WTC11 (cell line): Measurements from ENCODE around the gene IQSEC1. TPM values are rescaled to one million over a fixed set of nuclear protein-coding genes. Genes with fewer than 3 reads are reported as not detected.

Experiments
- ATAC-seq: fragments of 200-7000 bp; cut with Tn5 transposase; 2 replicates; pipeline ENCODE4 v1.10.0; 2021; ENCODE audit warnings: mild to moderate bottlenecking, moderate library complexity
- CTCF ChIA-PET: fragments of 300-600 bp; sonication (Branson Sonifier 250); formaldehyde crosslinking; loops from one replicate; lab custom pipeline; 2021; ENCODE audit warnings: antibody characterized with exemption; lab: Charles Lee
- POLR2A ChIA-PET: fragments of 350-600 bp; sonication (Branson Sonifier 250); formaldehyde crosslinking; loops from one replicate; lab custom pipeline; 2021; ENCODE audit warnings: antibody characterized with exemption; lab: Charles Lee
- DNase-seq: peaks from one replicate; pipeline ENCODE4 v3.0.0; 2021; ENCODE audit warnings: low spot score
- H3K27ac Mint-ChIP-seq: 2 replicates; pipeline ENCODE4 v1.8.0; 2021; ENCODE audit warnings: mixed read lengths
- H3K27me3 Mint-ChIP-seq: 2 replicates; pipeline ENCODE4 v1.8.0; 2021; ENCODE audit warnings: low read depth, mild to moderate bottlenecking, moderate library complexity, mixed read lengths
- H3K36me3 Mint-ChIP-seq: 2 replicates; pipeline ENCODE4 v1.8.0; 2021; ENCODE audit warnings: mixed read lengths
- H3K4me1 Mint-ChIP-seq: 2 replicates; pipeline ENCODE4 v1.8.0; 2022; ENCODE audit warnings: mixed read lengths
- H3K4me3 Mint-ChIP-seq: 2 replicates; pipeline ENCODE4 v1.8.0; 2021; ENCODE audit warnings: mild to moderate bottlenecking, moderate library complexity, mixed read lengths
- H3K9me3 Mint-ChIP-seq: 2 replicates; pipeline ENCODE4 v1.8.0; 2021; ENCODE audit warnings: mixed read lengths
- CDX4 ChIP-seq: fragments of 250-450 bp; sonication (Bioruptor Pico); IDR thresholded peaks from 2 replicates; pipeline ENCODE4 v1.9.0; 2021; ENCODE audit warnings: moderate library complexity, mild to moderate bottlenecking, inconsistent platforms, borderline replicate concordance
- ETV6 ChIP-seq: sonication (generic); formaldehyde crosslinking; IDR thresholded peaks from 2 replicates; pipeline ENCODE4 v1.8.1; 2022; ENCODE audit warnings: mild to moderate bottlenecking, missing genetic modification reagents
- FOXJ3 ChIP-seq: sonication (generic); formaldehyde crosslinking; IDR thresholded peaks from 2 replicates; pipeline ENCODE4 v1.9.0; 2021; ENCODE audit warnings: missing genetic modification reagents, mild to moderate bottlenecking, borderline replicate concordance
- FOXP1 ChIP-seq: sonication (generic); formaldehyde crosslinking; IDR thresholded peaks from 2 replicates; pipeline ENCODE4 v1.8.0; 2022; ENCODE audit warnings: missing genetic modification reagents, mild to moderate bottlenecking, moderate library complexity, borderline replicate concordance
- IRF1 ChIP-seq: sonication (generic); formaldehyde crosslinking; IDR thresholded peaks from 2 replicates; pipeline ENCODE4 v1.8.0; 2023; ENCODE audit warnings: missing genetic modification reagents
- MAX ChIP-seq: sonication (generic); formaldehyde crosslinking; IDR thresholded peaks from 2 replicates; pipeline ENCODE4 v1.8.0; 2022; ENCODE audit warnings: mild to moderate bottlenecking, missing genetic modification reagents
- MYBL2 ChIP-seq: sonication (generic); formaldehyde crosslinking; IDR thresholded peaks from 2 replicates; pipeline ENCODE4 v1.8.1; 2023; ENCODE audit warnings: mild to moderate bottlenecking, moderate library complexity, missing genetic modification reagents
- NFATC4 ChIP-seq: fragments of 250-450 bp; sonication (Bioruptor Pico); IDR thresholded peaks from 2 replicates; pipeline ENCODE4 v1.9.0; 2021; ENCODE audit warnings: mild to moderate bottlenecking
- NFE2L1 ChIP-seq: sonication (generic); formaldehyde crosslinking; IDR thresholded peaks from 2 replicates; pipeline ENCODE4 v1.8.1; 2023; ENCODE audit warnings: missing genetic modification reagents
- OVOL2 ChIP-seq: fragments of 250-450 bp; sonication (Bioruptor Pico); IDR thresholded peaks from 2 replicates; pipeline ENCODE4 v1.9.0; 2021; ENCODE audit warnings: mild to moderate bottlenecking, borderline replicate concordance
- PREB ChIP-seq: sonication (generic); formaldehyde crosslinking; IDR thresholded peaks from 2 replicates; pipeline ENCODE4 v1.8.1; 2022; ENCODE audit warnings: mild to moderate bottlenecking, missing genetic modification reagents, moderate library complexity, borderline replicate concordance
- RORB ChIP-seq: fragments of 250-450 bp; sonication (Bioruptor Pico); IDR thresholded peaks from 2 replicates; pipeline ENCODE4 v1.9.0; 2021; ENCODE audit warnings: mild to moderate bottlenecking
- TP53 ChIP-seq: sonication (generic); formaldehyde crosslinking; IDR thresholded peaks from 2 replicates; pipeline ENCODE4 v1.8.1; 2023; ENCODE audit warnings: mild to moderate bottlenecking, missing genetic modification reagents
- ZBTB21 ChIP-seq: sonication (generic); formaldehyde crosslinking; IDR thresholded peaks from 2 replicates; pipeline ENCODE4 v1.8.1; 2023; ENCODE audit warnings: mild to moderate bottlenecking, missing genetic modification reagents, borderline replicate concordance
- ZNF232 ChIP-seq: sonication (generic); formaldehyde crosslinking; IDR thresholded peaks from 2 replicates; pipeline ENCODE4 v1.8.0; 2022; ENCODE audit warnings: mild to moderate bottlenecking, missing genetic modification reagents
- total RNA-seq: library from RNA; stranded (reverse); gene quantifications from 3 replicates; pipeline ENCODE4 v1.2.3, GENCODE V29; 2021
- TF ChIP-seq, protein P1 (sequence below): sonication (generic); formaldehyde crosslinking; IDR thresholded peaks from 2 replicates; pipeline ENCODE4 v1.8.1; 2022; ENCODE audit warnings: low read depth, mild to moderate bottlenecking, moderate library complexity, missing genetic modification reagents, borderline replicate concordance
- TF ChIP-seq, protein P2 (sequence below): sonication (generic); formaldehyde crosslinking; conservative IDR thresholded peaks from 2 replicates; pipeline ENCODE4 v1.8.1; 2023; ENCODE audit warnings: mild to moderate bottlenecking, low read depth, missing genetic modification reagents, moderate library complexity
- TF ChIP-seq, protein P3 (sequence below): fragments of 250-450 bp; sonication (Bioruptor Pico); IDR thresholded peaks from 2 replicates; pipeline ENCODE4 v1.9.0; 2021; ENCODE audit warnings: mild to moderate bottlenecking, borderline replicate concordance
- TF ChIP-seq, protein P4 (sequence below): sonication (generic); formaldehyde crosslinking; IDR thresholded peaks from 2 replicates; pipeline ENCODE4 v1.8.1; 2022; ENCODE audit warnings: mild to moderate bottlenecking, moderate library complexity, missing genetic modification reagents

IQSEC1 gene
- total RNA-seq, 1 experiment from 2014 or later = 35.0 TPM

- Mint-ChIP-seq H3K27me3 (no peaks in the 10 kb centered on the region), H3K4me1 (peaks cover 45% of the 10 kb centered on the region), H3K9me3 (no peaks in the 10 kb centered on the region), H3K4me3 (no peak overlapping the region), H3K27ac (peak overlapping the region; percentile 11; the same call in 1 of the 2 replicates), H3K36me3 (no peaks in the 10 kb centered on the region)
- POLR2A ChIA-PET = no interaction called here
- CTCF ChIA-PET = interaction anchor here (1.9 to 2.0 kb wide), 2 partner anchors 10 to 21 kb away, joined by 5 to 9 read pairs; no protein-coding TSS in a partner anchor
- DNase-seq (no peak), ATAC-seq (no peak)
- TF ChIP-seq ZNF232 (CRISPR knock-in tag) (no peak), ETV6 (no peak), FOXP1 (CRISPR knock-in tag) (no peak), ZBTB21 (CRISPR knock-in tag) (no peak), PREB (no peak), FOXJ3 (CRISPR knock-in tag) (no peak), MAX (CRISPR knock-in tag) (no peak), NFATC4 (CRISPR knock-in tag) (no peak), MYBL2 (CRISPR knock-in tag) (no peak), CDX4 (CRISPR knock-in tag) (no peak), IRF1 (CRISPR knock-in tag) (no peak), NFE2L1 (CRISPR knock-in tag) (no peak), TP53 (CRISPR knock-in tag) (no peak), RORB (CRISPR knock-in tag) (no peak), OVOL2 (CRISPR knock-in tag) (no peak)
- TF ChIP-seq, protein P1, sequence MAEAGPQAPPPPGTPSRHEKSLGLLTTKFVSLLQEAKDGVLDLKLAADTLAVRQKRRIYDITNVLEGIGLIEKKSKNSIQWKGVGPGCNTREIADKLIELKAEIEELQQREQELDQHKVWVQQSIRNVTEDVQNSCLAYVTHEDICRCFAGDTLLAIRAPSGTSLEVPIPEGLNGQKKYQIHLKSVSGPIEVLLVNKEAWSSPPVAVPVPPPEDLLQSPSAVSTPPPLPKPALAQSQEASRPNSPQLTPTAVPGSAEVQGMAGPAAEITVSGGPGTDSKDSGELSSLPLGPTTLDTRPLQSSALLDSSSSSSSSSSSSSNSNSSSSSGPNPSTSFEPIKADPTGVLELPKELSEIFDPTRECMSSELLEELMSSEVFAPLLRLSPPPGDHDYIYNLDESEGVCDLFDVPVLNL (CRISPR knock-in tag) = no peak
- TF ChIP-seq, protein P2, sequence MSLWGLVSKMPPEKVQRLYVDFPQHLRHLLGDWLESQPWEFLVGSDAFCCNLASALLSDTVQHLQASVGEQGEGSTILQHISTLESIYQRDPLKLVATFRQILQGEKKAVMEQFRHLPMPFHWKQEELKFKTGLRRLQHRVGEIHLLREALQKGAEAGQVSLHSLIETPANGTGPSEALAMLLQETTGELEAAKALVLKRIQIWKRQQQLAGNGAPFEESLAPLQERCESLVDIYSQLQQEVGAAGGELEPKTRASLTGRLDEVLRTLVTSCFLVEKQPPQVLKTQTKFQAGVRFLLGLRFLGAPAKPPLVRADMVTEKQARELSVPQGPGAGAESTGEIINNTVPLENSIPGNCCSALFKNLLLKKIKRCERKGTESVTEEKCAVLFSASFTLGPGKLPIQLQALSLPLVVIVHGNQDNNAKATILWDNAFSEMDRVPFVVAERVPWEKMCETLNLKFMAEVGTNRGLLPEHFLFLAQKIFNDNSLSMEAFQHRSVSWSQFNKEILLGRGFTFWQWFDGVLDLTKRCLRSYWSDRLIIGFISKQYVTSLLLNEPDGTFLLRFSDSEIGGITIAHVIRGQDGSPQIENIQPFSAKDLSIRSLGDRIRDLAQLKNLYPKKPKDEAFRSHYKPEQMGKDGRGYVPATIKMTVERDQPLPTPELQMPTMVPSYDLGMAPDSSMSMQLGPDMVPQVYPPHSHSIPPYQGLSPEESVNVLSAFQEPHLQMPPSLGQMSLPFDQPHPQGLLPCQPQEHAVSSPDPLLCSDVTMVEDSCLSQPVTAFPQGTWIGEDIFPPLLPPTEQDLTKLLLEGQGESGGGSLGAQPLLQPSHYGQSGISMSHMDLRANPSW = no peak
- TF ChIP-seq, protein P3, sequence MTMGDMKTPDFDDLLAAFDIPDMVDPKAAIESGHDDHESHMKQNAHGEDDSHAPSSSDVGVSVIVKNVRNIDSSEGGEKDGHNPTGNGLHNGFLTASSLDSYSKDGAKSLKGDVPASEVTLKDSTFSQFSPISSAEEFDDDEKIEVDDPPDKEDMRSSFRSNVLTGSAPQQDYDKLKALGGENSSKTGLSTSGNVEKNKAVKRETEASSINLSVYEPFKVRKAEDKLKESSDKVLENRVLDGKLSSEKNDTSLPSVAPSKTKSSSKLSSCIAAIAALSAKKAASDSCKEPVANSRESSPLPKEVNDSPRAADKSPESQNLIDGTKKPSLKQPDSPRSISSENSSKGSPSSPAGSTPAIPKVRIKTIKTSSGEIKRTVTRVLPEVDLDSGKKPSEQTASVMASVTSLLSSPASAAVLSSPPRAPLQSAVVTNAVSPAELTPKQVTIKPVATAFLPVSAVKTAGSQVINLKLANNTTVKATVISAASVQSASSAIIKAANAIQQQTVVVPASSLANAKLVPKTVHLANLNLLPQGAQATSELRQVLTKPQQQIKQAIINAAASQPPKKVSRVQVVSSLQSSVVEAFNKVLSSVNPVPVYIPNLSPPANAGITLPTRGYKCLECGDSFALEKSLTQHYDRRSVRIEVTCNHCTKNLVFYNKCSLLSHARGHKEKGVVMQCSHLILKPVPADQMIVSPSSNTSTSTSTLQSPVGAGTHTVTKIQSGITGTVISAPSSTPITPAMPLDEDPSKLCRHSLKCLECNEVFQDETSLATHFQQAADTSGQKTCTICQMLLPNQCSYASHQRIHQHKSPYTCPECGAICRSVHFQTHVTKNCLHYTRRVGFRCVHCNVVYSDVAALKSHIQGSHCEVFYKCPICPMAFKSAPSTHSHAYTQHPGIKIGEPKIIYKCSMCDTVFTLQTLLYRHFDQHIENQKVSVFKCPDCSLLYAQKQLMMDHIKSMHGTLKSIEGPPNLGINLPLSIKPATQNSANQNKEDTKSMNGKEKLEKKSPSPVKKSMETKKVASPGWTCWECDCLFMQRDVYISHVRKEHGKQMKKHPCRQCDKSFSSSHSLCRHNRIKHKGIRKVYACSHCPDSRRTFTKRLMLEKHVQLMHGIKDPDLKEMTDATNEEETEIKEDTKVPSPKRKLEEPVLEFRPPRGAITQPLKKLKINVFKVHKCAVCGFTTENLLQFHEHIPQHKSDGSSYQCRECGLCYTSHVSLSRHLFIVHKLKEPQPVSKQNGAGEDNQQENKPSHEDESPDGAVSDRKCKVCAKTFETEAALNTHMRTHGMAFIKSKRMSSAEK = no peak
- TF ChIP-seq, protein P4, sequence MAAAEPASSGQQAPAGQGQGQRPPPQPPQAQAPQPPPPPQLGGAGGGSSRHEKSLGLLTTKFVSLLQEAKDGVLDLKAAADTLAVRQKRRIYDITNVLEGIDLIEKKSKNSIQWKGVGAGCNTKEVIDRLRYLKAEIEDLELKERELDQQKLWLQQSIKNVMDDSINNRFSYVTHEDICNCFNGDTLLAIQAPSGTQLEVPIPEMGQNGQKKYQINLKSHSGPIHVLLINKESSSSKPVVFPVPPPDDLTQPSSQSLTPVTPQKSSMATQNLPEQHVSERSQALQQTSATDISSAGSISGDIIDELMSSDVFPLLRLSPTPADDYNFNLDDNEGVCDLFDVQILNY (CRISPR knock-in tag) = no peak
Observed at GRCh38 chr3:13016721-13017255, 56.4 kb downstream of the IQSEC1 start.
